ENCODE results near the gene NOP10. TPM values are rescaled to one million over a fixed set of nuclear protein-coding genes. Genes with fewer than 3 reads are reported as not detected.

NOP10 gene
- total RNA-seq, 4 donors from 2014 or later = 41.1 to 166 (median 152) TPM

DNA sequence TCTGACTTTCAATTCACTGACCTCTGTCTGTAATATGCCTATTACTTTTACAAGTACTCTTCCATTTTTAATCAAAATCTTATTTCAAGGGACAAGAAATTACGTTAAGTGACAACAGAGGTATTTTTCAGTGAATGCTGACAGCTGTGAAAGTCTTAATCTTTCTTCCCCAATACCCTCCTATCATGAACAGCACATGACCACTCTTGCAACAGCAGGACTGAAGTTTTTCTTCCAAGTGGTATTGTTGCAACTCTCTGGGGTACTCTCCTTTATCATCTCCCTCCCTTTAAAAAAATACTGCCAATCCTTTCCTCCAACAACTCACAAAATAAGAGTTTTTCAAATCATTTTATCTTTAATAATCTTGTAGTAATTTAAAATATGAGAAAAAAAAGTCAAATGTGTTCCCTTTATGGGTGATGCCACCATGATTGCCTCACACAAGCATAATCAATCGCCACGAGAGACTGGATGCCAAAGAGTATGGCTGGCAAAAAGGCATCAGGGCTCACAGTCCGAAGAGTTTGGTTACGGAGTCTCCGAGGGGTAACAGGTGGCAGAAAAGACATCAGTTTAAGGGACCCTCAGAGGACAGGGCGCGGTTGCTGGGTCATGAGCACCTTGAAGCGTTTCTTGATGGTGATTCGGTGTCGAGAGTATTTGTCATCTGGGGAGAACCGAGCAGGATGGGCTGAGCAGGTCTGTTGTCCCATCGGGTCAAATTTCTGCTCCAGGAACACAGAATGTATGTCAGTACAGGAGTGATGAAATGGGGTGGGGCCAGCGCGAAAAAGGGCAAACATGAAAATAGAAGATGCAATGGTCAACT lies 1.3 kb downstream of the NOP10 start:
- Histone ChIP-seq H3K9me3 (no peaks in the 10 kb centered on the region), H3K27ac (peak overlapping the region in 2 of 4 donors; percentile 99), H3K27me3 (no peaks in the 10 kb centered on the region), H3K4me1 (peaks cover 4 to 31% (median 10%) of the 10 kb centered on the region in 4 donors), H3K36me3 (no peaks in the 10 kb centered on the region), H3K4me3 (peak overlapping the region in 3 of 4 donors; percentile 75 to 98 (median 97))
- TF ChIP-seq CTCF (IDR thresholded peaks at IDR 0.05) (no peak), POLR2A (IDR thresholded peaks at IDR 0.05) (no peak), POLR2AphosphoS5 (IDR thresholded peaks at IDR 0.05) (no peak), EP300 (IDR thresholded peaks at IDR 0.05; ENCODE audit: low read depth) (no peak)
- intact Hi-C loops (cut with DNase I; ENCODE audit: low total_unique reads) = loop anchor here (10.0 kb wide), 1 partner anchor 237 kb away; the partner anchor contains the start of genes EMC7 and PGBD4
- no peak for DNase-seq
- 93 to 94% methylated on average over 15 of the region's 15 CpGs for WGBS, 2 donors (ENCODE audit: low coverage in 1 of 2)
- in situ Hi-C loops (cut with MboI; ENCODE audit: low pct_ligation_motif_present in 1 of 4, low pct_unique_long_range_greater_than_20kb in 1 of 4, low sequenced_read_pairs in 3 of 4) = loop anchor here in 2 of 4 donors (10.0 to 25.0 kb wide), 2 partner anchors 97 to 254 kb away; no protein-coding TSS in a partner anchor

GRCh38 chr15:34339946-34340345 lies 3.0 kb downstream of the NOP10 start:
- no peaks in the 10 kb centered on the region for H3K9me3 ChIP-seq
- no peaks in the 10 kb centered on the region for H3K27me3 ChIP-seq
- DNase-seq = no peak
- peaks cover 4 to 42% (median 11%) of the 10 kb centered on the region in 4 donors for H3K4me1 ChIP-seq
- 90 to 95% methylated on average over 3 of the region's 3 CpGs for WGBS, 2 donors (ENCODE audit: low coverage in 1 of 2)
- no peak for TF ChIP-seq EP300 (IDR thresholded peaks at IDR 0.05; ENCODE audit: low read depth)
- H3K27ac ChIP-seq = no peak overlapping the region
- in situ Hi-C loops (cut with MboI; ENCODE audit: low pct_ligation_motif_present in 1 of 4, low pct_unique_long_range_greater_than_20kb in 1 of 4, low sequenced_read_pairs in 3 of 4) (loop anchor here in 2 of 4 donors (10.0 to 25.0 kb wide), 2 partner anchors 95 to 253 kb away; no protein-coding TSS in a partner anchor), intact Hi-C loops (cut with DNase I; ENCODE audit: low total_unique reads) (loop anchor here (10.0 kb wide), 1 partner anchor 235 kb away; the partner anchor contains the start of genes EMC7 and PGBD4)
- H3K36me3 ChIP-seq = no peaks in the 10 kb centered on the region
- no peak overlapping the region for H3K4me3 ChIP-seq

DNA sequence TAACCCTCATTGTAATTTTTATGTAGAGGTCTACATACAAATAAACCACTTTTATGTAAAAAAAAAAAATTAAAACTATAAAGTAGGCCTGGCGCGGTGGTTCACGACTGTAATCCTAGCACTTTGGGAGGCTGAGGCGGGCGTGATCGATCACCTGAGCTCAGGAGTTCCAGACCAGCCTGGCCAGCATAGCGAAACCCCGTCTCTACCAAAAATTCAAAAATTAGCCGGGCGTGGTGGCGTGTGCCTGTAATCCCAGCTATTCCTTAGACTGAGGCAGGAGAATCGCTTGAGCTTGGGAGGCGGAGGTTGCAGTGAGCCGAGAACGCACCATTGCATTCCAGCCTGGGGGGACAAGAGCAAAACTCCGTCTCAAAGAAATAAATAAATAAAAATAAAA lies 4.6 kb downstream of the NOP10 start:
- DNase-seq = no peak
- Histone ChIP-seq H3K27ac (peak overlapping the region; percentile 88 to 96 (median 90)), H3K4me1 (peaks cover 4 to 46% (median 11%) of the 10 kb centered on the region in 4 donors), H3K9me3 (no peaks in the 10 kb centered on the region), H3K36me3 (no peaks in the 10 kb centered on the region), H3K4me3 (peak overlapping the region in 3 of 4 donors; percentile 68 to 75 (median 73)), H3K27me3 (no peaks in the 10 kb centered on the region)
- no peak for TF ChIP-seq CTCF (IDR thresholded peaks at IDR 0.05)
- no peak for TF ChIP-seq EP300 (IDR thresholded peaks at IDR 0.05; ENCODE audit: low read depth)
- no peak for TF ChIP-seq POLR2AphosphoS5 (IDR thresholded peaks at IDR 0.05)
- no peak for TF ChIP-seq POLR2A (IDR thresholded peaks at IDR 0.05)
- intact Hi-C loops (cut with DNase I; ENCODE audit: low total_unique reads) = no loop called here
- in situ Hi-C loops (cut with MboI; ENCODE audit: low pct_ligation_motif_present in 1 of 4, low pct_unique_long_range_greater_than_20kb in 1 of 4, low sequenced_read_pairs in 3 of 4) = loop anchor here in 1 of 4 donors (25.0 kb wide), 1 partner anchor 251 kb away; no protein-coding TSS in a partner anchor
- WGBS, 2 donors (ENCODE audit: low coverage in 1 of 2) = 82 to 89% methylated on average over 15 to 16 of the region's 16 CpGs

- peak; percentile 94 for DNase-seq
- 0% methylated on average over 54 of the region's 78 CpGs; no CpG with 5 or more reads in 1 of the 2 donors for WGBS, 2 donors (ENCODE audit: low coverage in 1 of 2)
- Histone ChIP-seq H3K4me1 (peaks cover 4 to 46% (median 11%) of the 10 kb centered on the region in 4 donors), H3K27ac (peak within 1 kb of the TSS; percentile 88 to 96 (median 90)), H3K36me3 (no peaks in the 10 kb centered on the region), H3K4me3 (peak within 1 kb of the TSS; percentile 68 to 98 (median 74)), H3K27me3 (no peaks in the 10 kb centered on the region), H3K9me3 (no peaks in the 10 kb centered on the region)
- intact Hi-C loops (cut with DNase I; ENCODE audit: low total_unique reads) = no loop called here
- in situ Hi-C loops (cut with MboI; ENCODE audit: low pct_ligation_motif_present in 1 of 4, low pct_unique_long_range_greater_than_20kb in 1 of 4, low sequenced_read_pairs in 3 of 4) = loop anchor here in 1 of 4 donors (25.0 kb wide), 1 partner anchor 250 kb away; no protein-coding TSS in a partner anchor
- TF ChIP-seq CTCF (IDR thresholded peaks at IDR 0.05) (no peak), POLR2AphosphoS5 (IDR thresholded peaks at IDR 0.05) (peak; percentile 38 to 88 (median 88)), POLR2A (IDR thresholded peaks at IDR 0.05) (peak; percentile 69)
Observed at GRCh38 chr15:34337557-34338306, 5.2 kb downstream of the NOP10 start, which contains the start of gene SLC12A6. TSS of gene SLC12A6 (minus strand) at chr15:34337781. CDS start at chr15:34336680, 1,101 bp downstream.
